ENCODE data around the gene SCGB2A2. TPM values are rescaled to one million over a fixed set of nuclear protein-coding genes. Genes with fewer than 3 reads are reported as not detected.

Gene SCGB2A2
- polyA plus RNA-seq, 1 experiment: not detected

DNA sequence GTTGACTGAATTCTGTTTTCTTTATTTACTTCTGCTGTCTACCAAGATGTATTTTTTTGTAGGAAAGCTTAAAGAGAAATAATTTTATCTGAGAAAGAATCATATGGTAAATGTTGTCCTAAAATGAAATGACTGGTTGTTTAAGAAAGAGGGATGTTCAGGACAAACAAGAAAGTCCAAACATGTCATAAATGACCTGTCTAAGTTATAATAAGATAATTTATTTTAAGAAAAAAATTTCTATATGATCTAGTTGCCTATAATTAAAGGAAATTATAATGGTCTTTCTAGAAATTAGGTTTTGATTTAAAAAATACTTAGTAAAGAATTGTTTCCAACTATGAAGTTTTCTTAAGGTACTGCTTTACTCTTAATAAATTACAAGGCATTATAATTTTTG is 10.5 kb downstream of the SCGB2A2 start:
- peaks cover under 1% of the 10 kb centered on the region for H3K27me3 ChIP-seq (ENCODE audit: control insufficient read depth, insufficient read depth, low read length)
- no peak for DNase-seq (ENCODE audit: low read depth, low spot score)
- no peaks in the 10 kb centered on the region for H3K9me3 ChIP-seq (ENCODE audit: control insufficient read depth, insufficient read depth, low read length)
- H3K27ac ChIP-seq (ENCODE audit: low read depth, low read length): no peak overlapping the region
- TF ChIP-seq CTCF (IDR thresholded peaks at IDR 0.05; ENCODE audit: low read depth, low read length): no peak
- POLR2A ChIA-PET: no interaction called here
- CTCF ChIA-PET: no interaction called here
- H3K4me3 ChIP-seq (ENCODE audit: low read depth, low read length): no peak overlapping the region

DNA sequence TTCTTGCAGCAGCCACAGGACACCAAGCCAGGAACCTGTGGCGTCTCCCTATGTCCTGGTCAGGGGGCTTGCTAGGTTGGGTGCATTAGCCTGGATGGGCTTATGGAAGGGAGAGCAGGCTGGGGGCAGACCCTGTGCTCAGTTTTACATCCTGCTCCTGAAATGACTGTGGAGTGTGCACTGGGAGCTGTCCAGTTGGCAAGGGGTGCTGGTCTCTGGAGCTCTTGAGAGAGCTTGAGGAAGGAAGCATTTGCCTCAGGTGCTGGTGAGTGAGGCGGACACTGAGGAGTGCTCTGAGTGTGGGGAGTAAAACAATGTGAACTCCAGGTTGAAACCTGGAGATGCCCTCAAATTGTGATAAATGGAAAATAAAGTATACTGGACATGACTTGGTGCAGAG is 25.5 kb downstream of the SCGB2A2 start:
- Histone ChIP-seq H3K27me3 (ENCODE audit: control insufficient read depth, insufficient read depth, low read length) (peaks cover 10% of the 10 kb centered on the region), H3K9me3 (ENCODE audit: control insufficient read depth, insufficient read depth, low read length) (no peaks in the 10 kb centered on the region), H3K4me3 (ENCODE audit: low read depth, low read length) (no peak overlapping the region), H3K27ac (ENCODE audit: low read depth, low read length) (no peak overlapping the region)
- ChIA-PET POLR2A (no interaction called here), CTCF (no interaction called here)
- no peak for DNase-seq (ENCODE audit: low read depth, low spot score)
- no peak for TF ChIP-seq CTCF (IDR thresholded peaks at IDR 0.05; ENCODE audit: low read depth, low read length)

DNA sequence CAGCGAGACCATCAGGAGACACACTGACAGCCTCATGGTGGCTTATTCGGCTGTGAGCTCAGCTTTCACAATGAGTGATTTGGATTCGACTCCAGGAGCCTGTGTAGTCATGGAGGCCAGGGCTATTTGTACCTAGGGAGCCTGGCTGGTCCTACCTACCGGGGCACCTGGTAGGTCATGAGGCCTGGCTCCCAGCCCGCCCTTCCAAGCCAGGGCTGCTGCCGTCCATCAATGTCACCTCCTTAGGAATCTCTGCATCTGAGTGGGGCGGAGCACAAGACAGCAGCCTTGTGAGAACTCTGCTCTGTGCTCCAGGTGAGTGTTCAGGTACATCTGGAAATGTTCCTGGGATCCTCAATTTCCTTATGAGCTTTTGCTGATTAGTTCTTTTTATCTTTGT is 29.0 kb downstream of the SCGB2A2 start, which contains the start of gene SCGB1D4:
Gene SCGB1D4, minus strand, starts transcription at position 101 of the 400 bp plus-strand sequence. Its CDS starts 65 bp downstream, at position 36.
- Histone ChIP-seq H3K27ac (ENCODE audit: low read depth, low read length) (no peak within 1 kb of the TSS), H3K4me3 (ENCODE audit: low read depth, low read length) (no peak within 1 kb of the TSS), H3K27me3 (ENCODE audit: control insufficient read depth, insufficient read depth, low read length) (peaks cover 19% of the 10 kb centered on the region), H3K9me3 (ENCODE audit: control insufficient read depth, insufficient read depth, low read length) (no peaks in the 10 kb centered on the region)
- no peak for DNase-seq (ENCODE audit: low read depth, low spot score)
- TF ChIP-seq CTCF (IDR thresholded peaks at IDR 0.05; ENCODE audit: low read depth, low read length): no peak
- ChIA-PET POLR2A (no interaction called here), CTCF (interaction anchor here (0.9 to 2.0 kb wide), 3 partner anchors 12 to 14 kb away, joined by 3 to 10 read pairs (median 3); no protein-coding TSS in a partner anchor)

DNA sequence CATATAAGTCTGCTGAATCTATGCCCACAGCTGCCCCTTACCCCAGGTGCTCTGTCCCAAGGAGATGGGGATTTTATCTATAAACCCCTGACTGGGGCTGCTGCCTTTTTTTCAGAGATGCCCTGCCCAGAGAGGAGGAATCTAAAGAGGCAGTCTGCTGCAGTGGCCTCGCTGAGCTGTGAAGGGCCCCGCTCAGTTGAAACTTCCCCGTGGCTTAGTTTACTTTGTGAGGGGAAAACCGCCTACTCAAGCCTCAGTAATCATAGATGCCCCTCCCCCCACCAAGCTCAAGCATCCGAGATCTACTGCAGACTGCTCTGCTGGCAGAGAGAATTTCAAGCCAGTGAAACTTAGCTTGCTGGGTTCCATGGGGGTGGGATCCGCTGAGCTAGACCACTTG is 36.3 kb downstream of the SCGB2A2 start:
- DNase-seq (ENCODE audit: low read depth, low spot score): no peak

DNA sequence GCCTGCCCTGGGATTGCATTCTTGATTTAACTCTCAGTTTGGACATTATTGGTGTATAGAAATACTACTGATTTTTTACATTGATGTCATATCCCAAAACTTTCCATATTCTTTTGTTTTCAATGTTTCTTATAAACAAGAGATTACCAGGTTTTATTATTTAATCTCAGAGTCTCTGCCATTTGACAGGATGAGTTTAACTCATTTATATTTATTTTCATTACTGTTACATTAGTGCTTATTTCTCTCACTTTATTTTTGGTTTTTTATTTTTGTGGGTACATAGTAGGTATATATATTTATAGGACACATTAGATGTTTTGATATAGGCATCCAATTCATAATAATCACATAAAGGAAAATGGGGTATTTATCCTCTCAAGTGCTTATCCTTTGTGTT is 38.0 kb downstream of the SCGB2A2 start:
- CTCF ChIA-PET: no interaction called here
- H3K9me3 ChIP-seq (ENCODE audit: control insufficient read depth, insufficient read depth, low read length): no peaks in the 10 kb centered on the region
- POLR2A ChIA-PET: no interaction called here
- no peak overlapping the region for H3K4me3 ChIP-seq (ENCODE audit: low read depth, low read length)
- TF ChIP-seq CTCF (IDR thresholded peaks at IDR 0.05; ENCODE audit: low read depth, low read length): no peak
- H3K27me3 ChIP-seq (ENCODE audit: control insufficient read depth, insufficient read depth, low read length): peaks cover 5% of the 10 kb centered on the region
- no peak for DNase-seq (ENCODE audit: low read depth, low spot score)
- H3K27ac ChIP-seq (ENCODE audit: low read depth, low read length): no peak overlapping the region

More for the DNA sequence above, 36.3 kb downstream of the SCGB2A2 start:
- POLR2A ChIA-PET: no interaction called here
- H3K4me3 ChIP-seq (ENCODE audit: low read depth, low read length): no peak overlapping the region
- H3K27ac ChIP-seq (ENCODE audit: low read depth, low read length): no peak overlapping the region
- TF ChIP-seq CTCF (IDR thresholded peaks at IDR 0.05; ENCODE audit: low read depth, low read length): no peak
- no peaks in the 10 kb centered on the region for H3K9me3 ChIP-seq (ENCODE audit: control insufficient read depth, insufficient read depth, low read length)
- H3K27me3 ChIP-seq (ENCODE audit: control insufficient read depth, insufficient read depth, low read length): peaks cover 8% of the 10 kb centered on the region
- CTCF ChIA-PET: no interaction called here
